AG10803 (cell line): ENCODE results near the gene SRSF10.

Source experiments
- DNase-seq: peaks from one replicate; pipeline ENCODE4 v3.0.0; 2010; ENCODE audit warnings: low read depth
- H3K4me3 ChIP-seq: 2 replicates; pipeline ENCODE4 v1.5.1; 2011; ENCODE audit warnings: mild to moderate bottlenecking, low read length, control low read depth
- TF ChIP-seq, protein P1 (sequence below): conservative IDR thresholded peaks from 2 replicates; pipeline ENCODE4 v1.5.1; 2011; ENCODE audit warnings: mild to moderate bottlenecking, low read length, control low read depth, inconsistent platforms

The SRSF10 gene

DNA sequence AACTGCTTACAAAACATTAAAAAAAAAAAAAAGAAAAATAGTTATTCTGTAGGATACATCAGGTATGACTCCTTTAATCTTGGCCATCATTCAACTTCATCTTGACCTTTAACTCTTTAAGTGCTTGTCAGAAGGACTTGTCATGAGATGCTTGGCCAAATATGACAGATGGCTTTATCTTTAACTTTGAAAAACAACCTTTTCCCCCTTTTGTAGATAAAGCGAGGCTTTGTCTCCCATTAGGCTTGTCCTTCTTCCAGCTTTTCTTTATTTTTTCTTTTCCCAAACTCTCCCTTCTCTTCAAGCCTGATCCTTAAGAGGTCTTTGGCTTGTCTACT lies 2.3 kb downstream of the SRSF10 start:
- TF ChIP-seq, protein P1, sequence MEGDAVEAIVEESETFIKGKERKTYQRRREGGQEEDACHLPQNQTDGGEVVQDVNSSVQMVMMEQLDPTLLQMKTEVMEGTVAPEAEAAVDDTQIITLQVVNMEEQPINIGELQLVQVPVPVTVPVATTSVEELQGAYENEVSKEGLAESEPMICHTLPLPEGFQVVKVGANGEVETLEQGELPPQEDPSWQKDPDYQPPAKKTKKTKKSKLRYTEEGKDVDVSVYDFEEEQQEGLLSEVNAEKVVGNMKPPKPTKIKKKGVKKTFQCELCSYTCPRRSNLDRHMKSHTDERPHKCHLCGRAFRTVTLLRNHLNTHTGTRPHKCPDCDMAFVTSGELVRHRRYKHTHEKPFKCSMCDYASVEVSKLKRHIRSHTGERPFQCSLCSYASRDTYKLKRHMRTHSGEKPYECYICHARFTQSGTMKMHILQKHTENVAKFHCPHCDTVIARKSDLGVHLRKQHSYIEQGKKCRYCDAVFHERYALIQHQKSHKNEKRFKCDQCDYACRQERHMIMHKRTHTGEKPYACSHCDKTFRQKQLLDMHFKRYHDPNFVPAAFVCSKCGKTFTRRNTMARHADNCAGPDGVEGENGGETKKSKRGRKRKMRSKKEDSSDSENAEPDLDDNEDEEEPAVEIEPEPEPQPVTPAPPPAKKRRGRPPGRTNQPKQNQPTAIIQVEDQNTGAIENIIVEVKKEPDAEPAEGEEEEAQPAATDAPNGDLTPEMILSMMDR: no peak

DNA sequence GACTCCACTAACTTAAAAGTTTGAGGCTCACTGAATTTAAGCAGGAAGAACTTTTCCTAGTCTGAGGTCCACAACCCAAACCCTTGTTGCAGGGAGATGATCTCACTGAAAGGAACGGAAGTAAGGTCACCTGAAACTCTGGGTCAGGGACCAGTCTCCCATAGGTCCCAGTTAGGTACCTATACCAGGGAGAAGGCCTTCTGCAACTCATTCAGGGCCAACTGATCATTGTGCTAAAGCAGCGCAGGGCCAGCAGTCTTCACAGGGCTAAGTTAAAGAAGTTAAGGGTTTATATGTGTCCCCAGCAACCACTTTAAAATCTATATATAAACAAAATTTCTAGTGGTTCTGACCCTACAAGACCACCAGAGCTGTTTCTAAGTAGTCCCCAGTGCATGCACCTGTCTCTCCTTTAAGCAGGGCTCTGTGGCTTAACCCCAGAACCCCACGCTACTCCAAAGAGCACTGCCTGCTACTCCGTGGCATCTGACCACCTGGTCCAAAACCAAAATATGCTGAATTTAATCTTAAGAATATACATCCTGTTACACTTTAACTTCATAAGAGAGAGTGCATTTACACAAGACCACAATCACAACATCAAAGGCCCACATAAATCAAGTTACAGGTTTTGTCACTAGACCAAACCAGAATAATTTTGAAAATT lies 2.8 kb downstream of the SRSF10 start:
- TF ChIP-seq, protein P1: no peak
- H3K4me3 ChIP-seq: no peak overlapping the region; the same call in 1 of the 2 replicates
- DNase-seq: no peak

More for the DNA sequence above, 2.3 kb downstream of the SRSF10 start:
- no peak for DNase-seq
- no peak overlapping the region for H3K4me3 ChIP-seq

DNA sequence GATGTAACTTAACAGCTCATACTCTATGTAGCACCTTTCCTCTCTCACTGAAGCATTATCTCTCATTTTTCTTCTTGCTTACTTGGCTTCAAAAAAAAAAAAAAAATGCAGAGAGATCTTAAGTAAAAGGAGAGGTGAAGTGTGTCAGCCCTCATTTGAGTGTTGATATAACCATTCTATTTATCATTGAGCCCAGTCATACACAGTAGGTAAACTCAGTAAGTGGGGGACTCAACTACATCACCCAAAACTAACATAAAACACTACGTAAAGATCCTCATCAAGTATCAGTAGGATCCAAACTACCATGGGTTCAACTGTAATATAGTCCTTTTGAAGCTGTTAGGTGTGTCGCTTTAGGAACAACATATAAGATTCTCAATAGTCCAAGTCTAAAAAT lies 12.3 kb downstream of the SRSF10 start:
- DNase-seq: no peak
- TF ChIP-seq, protein P1: no peak
- H3K4me3 ChIP-seq: no peak overlapping the region

DNA sequence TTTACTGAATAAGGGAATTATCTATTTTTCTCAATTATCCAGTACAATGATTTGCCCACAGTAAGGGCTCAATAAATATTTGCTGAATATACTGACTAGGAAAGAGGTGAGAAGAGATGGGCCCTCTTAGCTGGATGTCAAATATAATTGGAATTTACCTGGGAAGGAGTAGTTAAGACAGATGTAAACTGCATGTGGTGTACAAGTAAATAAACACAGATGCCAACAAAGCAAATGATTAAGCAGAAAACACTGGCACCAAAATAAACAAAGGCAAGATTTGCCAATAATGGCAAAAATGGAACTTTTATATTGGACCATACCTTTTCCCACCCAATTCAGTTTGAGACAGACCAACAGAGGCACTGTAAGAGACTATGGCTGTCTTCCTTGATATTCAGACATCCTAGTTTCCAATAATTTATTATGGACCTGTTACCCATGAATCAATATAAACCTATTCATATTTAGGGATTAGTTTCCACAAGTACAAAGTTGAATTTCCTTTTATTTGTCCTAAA lies 13.1 kb downstream of the SRSF10 start:
- DNase-seq: no peak
- TF ChIP-seq, protein P1: no peak
- no peak overlapping the region for H3K4me3 ChIP-seq

DNA sequence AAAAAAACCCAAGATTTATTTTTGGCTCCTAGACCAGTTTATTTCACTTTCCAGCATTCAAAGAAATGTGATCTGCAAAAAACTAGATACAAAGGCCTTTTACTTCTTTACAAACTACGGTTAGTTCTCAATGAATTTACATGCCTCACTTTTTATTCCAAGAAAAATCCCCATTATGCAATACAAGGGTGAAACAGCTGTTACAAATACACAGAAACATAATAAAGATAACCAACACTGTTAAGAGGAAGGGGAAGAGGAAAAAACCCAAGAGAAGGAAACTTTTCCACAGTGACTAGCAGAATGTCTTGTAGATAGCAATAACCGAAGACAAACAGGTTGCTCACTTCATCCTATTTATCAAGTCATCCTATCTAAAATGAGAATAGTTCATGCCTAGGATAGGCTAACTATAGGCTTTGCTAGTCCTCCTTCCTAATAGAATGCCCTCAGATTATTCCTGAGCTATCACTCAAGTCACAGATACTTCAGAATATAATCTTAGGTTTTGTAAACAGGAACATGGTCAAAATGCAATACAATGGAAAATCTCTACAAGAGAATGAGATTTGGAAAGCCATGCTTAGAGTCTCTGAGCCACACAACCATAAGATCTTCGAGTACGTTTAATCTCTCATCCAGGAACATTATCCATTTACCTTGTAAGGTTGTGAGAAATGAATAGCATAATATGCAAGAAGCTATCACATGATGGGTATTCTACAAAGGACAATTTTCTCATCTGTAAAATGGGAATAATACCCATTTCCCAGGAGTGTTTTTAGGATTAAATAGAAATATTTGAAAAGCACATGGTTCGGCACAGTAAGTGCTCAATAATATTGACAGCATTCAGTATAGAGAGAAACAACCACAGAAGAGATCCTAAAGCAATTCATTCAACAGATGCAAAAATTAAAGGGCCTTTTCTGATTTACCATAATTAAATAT lies 15.1 kb downstream of the SRSF10 start:
- TF ChIP-seq, protein P1: no peak
- DNase-seq: peak; percentile 47
- no peak overlapping the region for H3K4me3 ChIP-seq

DNA sequence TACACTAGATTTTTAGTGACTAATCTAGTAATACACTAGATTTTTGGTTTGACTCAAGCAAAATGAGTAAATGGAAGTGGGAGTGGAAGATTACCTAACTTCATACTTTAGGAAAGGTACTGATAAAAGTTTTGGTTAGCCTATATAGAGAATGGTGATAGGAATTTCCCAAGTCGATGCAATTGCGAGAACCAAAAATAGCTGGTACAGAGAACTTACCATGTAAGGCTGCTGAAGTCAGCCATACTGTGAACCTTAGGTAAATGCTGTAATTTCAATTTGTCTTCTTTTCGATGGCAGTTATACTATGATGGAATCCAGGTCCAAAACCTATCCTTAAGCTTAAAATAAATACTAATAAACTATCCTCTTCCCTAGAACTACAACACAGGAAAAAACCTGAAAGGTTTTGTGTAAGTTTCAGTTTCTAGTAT lies 15.9 kb downstream of the SRSF10 start:
- H3K4me3 ChIP-seq: no peak overlapping the region
- TF ChIP-seq, protein P1: no peak
- DNase-seq: no peak
